ENCODE measurements around the gene YWHAQ.
"Not testable (repeated sequence)": the region's sequence is repeated elsewhere in the genome, so short reads cannot be mapped to it uniquely, and the experiment has no call there.

Gene YWHAQ

GRCh38 chr2:9631878-9632700 is 1.3 kb upstream of the YWHAQ start:
- DNase-seq (ENCODE audit: low spot score) = no peak

DNA sequence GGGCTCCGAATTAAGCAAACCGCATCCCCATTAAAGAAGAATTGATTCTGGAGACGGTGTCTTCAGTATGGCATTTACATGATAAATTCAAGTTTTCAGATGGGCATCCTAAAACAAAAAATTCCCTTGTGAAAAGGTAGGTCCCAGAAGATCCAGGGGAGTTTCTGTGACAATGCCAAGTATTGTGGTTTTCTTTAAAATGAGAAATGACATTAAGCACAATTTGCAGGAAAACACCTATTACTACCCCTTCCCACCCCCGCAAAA is 689 bp upstream of the YWHAQ start:
- no peak for DNase-seq (ENCODE audit: low spot score)

DNA sequence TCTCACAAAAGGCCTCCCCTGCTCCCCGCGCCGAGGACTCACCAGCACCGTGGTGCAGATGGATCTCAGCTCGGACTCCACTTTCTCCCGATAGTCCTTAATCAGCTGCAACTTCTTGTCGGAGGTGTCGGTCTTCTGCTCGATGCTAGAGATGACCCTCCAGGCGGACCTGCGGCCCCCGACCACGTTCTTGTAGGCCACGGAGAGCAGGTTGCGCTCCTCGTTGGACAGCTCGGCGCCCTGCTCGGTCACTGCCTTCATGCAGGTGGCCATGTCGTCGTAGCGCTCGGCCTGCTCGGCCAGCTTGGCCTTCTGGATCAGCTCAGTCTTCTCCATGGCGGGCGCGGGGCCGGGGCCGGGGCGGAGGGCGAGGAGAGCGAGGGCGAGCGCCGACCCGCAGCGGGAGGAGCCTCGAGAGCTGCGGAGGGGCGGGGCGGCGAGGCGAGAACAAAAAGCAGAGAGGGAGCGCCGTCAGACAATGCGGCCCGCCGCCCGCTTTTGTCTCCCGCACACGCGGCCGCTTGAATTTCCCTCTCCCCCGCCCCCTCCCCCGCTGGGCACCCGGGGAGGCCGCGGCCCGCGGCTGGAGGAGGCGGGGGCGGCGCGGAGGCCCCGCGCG is 571 bp downstream of the YWHAQ start:
- DNase-seq (ENCODE audit: low spot score) = peak; percentile 72

GRCh38 chr2:9629222-9630116 is 1.3 kb downstream of the YWHAQ start:
- DNase-seq (ENCODE audit: low spot score) = peak; percentile 40

- DNase-seq (ENCODE audit: low spot score) = peak; percentile 59
Measured at GRCh38 chr2:9627310-9627709, 3.5 kb downstream of the YWHAQ start.

- DNase-seq (ENCODE audit: low spot score) = no peak
Measured at GRCh38 chr2:9623151-9623550, 7.6 kb downstream of the YWHAQ start.

- DNase-seq (ENCODE audit: low spot score) = not testable (repeated sequence)
Measured at GRCh38 chr2:9621655-9622054, 9.1 kb downstream of the YWHAQ start.

GRCh38 chr2:9618410-9618809 is 12.4 kb downstream of the YWHAQ start:
- no peak for DNase-seq (ENCODE audit: low spot score)

GRCh38 chr2:9617749-9618148 is 13.0 kb downstream of the YWHAQ start:
- no peak for DNase-seq (ENCODE audit: low spot score)

DNA sequence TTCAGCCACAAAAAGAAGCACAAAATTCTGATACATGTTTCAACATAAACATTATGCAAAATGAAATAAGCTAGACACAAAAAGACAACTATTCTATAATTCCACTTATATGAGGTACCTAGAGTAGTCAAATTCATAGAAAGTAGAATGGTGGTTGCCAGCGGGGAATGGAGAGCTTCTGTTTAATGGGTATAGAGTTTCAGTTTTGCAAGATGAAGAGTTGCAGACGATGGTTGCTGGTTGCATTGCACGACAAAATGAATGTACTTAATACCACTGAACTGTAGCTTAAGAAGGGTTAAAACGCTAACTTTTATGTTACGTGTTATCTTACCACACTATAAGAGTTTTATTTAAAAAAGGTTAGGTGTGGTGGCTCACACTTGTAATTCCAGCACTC is 13.5 kb downstream of the YWHAQ start:
- DNase-seq (ENCODE audit: low spot score) = peak; percentile 17

GRCh38 chr2:9614562-9614961 is 16.2 kb downstream of the YWHAQ start:
- DNase-seq (ENCODE audit: low spot score) = no peak

DNA sequence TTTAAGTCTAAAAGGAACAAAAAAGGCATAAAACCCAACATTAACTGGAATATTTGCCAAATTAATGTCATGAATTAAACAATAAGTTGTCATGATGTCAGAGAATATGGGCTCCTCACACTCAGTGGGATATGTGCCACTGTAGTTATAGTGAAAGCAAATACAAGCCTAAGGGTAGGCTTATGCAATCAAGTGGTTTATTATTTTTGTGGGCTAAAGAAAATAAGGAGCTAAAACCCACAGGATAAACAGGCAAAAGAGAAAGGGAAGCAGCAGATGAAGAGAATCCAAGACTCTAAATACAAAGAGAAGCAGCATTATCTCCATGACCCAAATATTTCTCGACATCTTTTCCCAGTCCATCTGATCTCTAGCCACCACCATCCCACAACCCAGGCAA is 17.5 kb downstream of the YWHAQ start:
- DNase-seq (ENCODE audit: low spot score) = no peak

DNA sequence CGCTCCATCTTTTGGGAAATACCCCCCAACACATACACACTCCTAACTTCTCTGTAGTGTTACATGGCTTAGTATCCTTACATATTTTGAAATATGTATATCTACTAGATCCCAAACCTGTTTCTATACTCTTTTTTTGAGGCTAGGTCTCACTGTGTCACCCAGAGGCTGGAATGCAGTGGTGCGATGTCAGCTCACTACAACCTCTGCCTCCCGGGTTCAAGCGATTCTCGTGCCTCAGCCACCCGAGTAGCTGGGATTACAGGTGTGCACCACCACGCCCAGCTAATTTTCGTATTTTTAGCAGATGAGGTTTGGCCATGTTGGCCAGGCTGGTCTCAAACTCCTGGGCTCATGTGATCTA is 19.3 kb downstream of the YWHAQ start:
- DNase-seq (ENCODE audit: low spot score) = not testable (repeated sequence)

DNA sequence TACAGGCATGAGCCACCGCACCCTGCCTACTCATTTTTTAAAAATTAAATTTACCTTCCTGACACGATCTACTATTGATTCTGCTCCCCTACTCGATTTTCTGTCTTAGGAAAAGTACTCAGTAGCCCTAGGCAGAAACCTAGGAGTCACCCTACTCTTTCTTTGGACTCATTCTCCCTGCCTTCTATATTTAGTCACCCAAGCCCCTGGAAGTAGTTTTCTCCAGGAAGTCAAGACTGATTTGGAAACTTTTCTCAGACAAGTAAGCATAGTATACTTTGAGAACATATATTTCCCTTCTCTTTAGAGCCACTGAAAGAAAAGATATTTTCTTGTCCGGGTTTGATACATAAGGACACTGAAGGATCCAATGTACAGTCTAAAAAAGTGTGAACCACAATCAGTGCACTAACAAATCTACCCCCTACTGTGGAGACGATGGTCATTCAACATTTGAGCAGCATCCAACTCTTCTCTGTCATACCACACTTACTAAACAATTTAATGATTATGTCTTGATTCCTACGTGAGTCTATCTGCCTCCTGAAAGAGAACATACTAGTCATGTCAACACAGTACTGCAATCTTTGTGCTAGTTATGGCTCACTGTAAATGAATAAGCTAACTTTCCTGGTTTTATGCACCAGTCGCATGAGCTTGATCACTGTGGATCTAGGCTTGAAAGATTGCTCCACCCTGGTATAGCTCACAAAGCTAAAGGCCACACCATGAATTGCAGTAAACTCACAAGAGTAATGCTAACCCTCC is 19.8 kb downstream of the YWHAQ start:
- no peak for DNase-seq (ENCODE audit: low spot score)

- not testable (repeated sequence) for DNase-seq (ENCODE audit: low spot score)
Measured at GRCh38 chr2:9608491-9608890, 22.3 kb downstream of the YWHAQ start.

DNA sequence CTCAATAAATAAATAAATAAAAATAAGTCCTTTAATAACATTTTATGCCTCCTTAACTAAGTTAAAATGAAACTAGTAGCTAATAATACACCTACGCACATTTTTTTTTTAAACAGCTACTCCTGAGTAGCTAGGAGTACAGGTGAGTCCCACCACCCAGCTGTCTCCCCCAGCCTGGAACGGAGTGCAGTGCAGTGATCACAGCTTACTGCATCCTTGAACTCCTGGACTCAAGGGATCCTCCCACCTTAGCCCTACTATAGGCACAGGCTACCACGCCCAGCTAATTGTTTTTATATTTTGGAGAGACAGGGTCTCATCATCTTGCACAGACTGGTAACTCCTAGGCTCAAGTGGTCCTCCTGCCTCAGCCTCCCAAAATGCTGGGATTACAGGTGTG is 28.4 kb downstream of the YWHAQ start:
- DNase-seq (ENCODE audit: low spot score) = no peak

GRCh38 chr2:9601397-9601796 is 29.4 kb downstream of the YWHAQ start:
- DNase-seq (ENCODE audit: low spot score) = no peak

GRCh38 chr2:9599430-9599829 is 31.4 kb downstream of the YWHAQ start:
- DNase-seq (ENCODE audit: low spot score) = no peak

- no peak for DNase-seq (ENCODE audit: low spot score)
Measured at GRCh38 chr2:9596621-9597311, 34.0 kb downstream of the YWHAQ start.

GRCh38 chr2:9595746-9596145 is 35.1 kb downstream of the YWHAQ start:
- no peak for DNase-seq (ENCODE audit: low spot score)

DNA sequence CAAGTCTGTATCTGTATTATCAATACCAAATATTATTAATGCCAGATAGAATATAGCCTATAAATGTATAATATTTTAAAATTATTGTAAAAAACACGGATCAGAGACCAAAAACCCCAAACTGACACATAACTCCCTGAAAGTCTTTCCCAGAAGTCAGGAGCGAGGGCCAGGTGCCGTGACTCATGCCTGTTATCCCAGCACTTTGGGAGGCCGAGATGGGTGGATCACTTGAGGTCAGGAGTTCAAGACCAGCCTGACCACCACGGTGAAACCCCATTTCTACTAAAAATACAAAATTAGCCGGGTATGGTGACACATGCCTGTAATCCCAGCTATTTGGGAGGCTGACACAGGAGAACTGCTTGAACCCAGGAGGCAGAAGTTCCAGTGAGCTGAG is 35.5 kb downstream of the YWHAQ start:
- DNase-seq (ENCODE audit: low spot score) = not testable (repeated sequence)

Measured in activated CD4-positive, alpha-beta T cell treated with anti-CD3 and anti-CD28 coated beads, Interleukin-2, Interleukin-4, amounts not matched to agents 100 ng/mL and 50 ng/mL, durations not matched to agents 16 hours and 8 hours (primary cell).